Vagina (tissue), 2 donors: ENCODE data around the gene OR52E8. TPM values are rescaled to one million over a fixed set of nuclear protein-coding genes. Genes with fewer than 3 reads are reported as not detected.

ENCODE experiments used
- DNase-seq, 2 donors: peaks; one replicate each; pipeline ENCODE4 v3.0.0-alpha.2; 2017; ENCODE audit errors: extremely low spot score in 2 of 2
- H3K27ac ChIP-seq: fragments of 200-600 bp; sonication (generic); one replicate; pipeline ENCODE4 v1.5.1; 2019
- H3K27me3 ChIP-seq: fragments of 200-600 bp; sonication (generic); one replicate; pipeline ENCODE4 v1.5.1; 2019
- H3K36me3 ChIP-seq, 2 donors: fragments of 200-600 bp; sonication (generic); one replicate each; pipeline ENCODE4 v1.5.1; 2017 to 2019
- H3K4me1 ChIP-seq: fragments of 200-600 bp; sonication (generic); one replicate; pipeline ENCODE4 v1.5.1; 2019
- H3K4me3 ChIP-seq, 2 donors: fragments of 200-600 bp; sonication (generic); 1 replicate in 1 of 2; 2 replicates in 1 of 2; pipeline ENCODE4 v1.5.1; 2016 to 2019
- H3K9me3 ChIP-seq: fragments of 200-600 bp; sonication (generic); one replicate; pipeline ENCODE4 v1.5.1; 2019
- POLR2A ChIP-seq, 2 donors: fragments of 450-650 bp; IDR thresholded peaks; one replicate each; pipeline ENCODE4 v1.6.1; 2017; ENCODE audit warnings: antibody characterized with exemption in 2 of 2, mild to moderate bottlenecking in 2 of 2, moderate library complexity in 2 of 2
- POLR2AphosphoS5 ChIP-seq, 2 donors: sonication (generic); formaldehyde crosslinking; IDR thresholded peaks; one replicate each; pipeline ENCODE4 v1.9.0; 2017; ENCODE audit warnings: antibody characterized with exemption in 2 of 2, mild to moderate bottlenecking in 2 of 2, low read depth in 1 of 2; ENCODE audit not compliant: insufficient read depth in 1 of 2
- intact Hi-C: fragments of 100-400 bp; cut with DNase I; formaldehyde crosslinking; loops from one replicate; pipeline ENCODE4 v1.15.1; 2023
- total RNA-seq: library from RNA; depleted of rRNA; stranded (reverse); fragments of >200 nt; gene quantifications from one replicate; pipeline ENCODE4 v1.2.3, GENCODE V29; 2016
- TF ChIP-seq, protein P1 (sequence below), 3 experiments: fragments of 450-650 bp in 2 of 3; fragments of 200-600 bp in 1 of 3; sonication (generic) in 1 of 3; IDR thresholded peaks; one replicate each; pipeline ENCODE4 v1.5.1; 2017 to 2019; ENCODE audit warnings: antibody characterized with exemption in 3 of 3, mild to moderate bottlenecking in 2 of 3, moderate library complexity in 2 of 3

OR52E8 gene
- total RNA-seq, 1 donor from 2014 or later, result not detected

DNA sequence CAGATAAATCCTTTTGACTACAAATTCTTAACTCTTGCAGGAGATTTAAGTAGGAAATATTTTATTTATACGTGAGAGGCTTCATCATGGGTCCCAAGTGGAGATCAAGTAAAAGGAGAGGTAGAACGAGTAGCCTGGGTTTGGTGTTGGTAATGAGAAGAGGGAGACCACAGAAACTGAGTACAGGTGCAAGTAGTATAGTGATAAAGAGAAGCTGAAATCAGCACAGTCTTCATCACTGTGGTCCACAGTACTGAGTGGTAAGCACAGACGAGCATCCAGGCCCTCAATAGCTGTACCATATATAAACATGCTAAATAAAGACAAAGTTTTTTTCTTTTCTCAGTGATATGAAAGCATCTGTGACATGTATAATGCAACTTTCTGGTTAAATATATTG, 29.7 kb upstream of the OR52E8 start:
- TF ChIP-seq POLR2A (IDR thresholded peaks at IDR 0.05), result no peak
- no peak for TF ChIP-seq POLR2AphosphoS5 (IDR thresholded peaks at IDR 0.05; ENCODE audit: insufficient read depth in 1 of 2, low read depth in 1 of 2)
- TF ChIP-seq, protein P1, sequence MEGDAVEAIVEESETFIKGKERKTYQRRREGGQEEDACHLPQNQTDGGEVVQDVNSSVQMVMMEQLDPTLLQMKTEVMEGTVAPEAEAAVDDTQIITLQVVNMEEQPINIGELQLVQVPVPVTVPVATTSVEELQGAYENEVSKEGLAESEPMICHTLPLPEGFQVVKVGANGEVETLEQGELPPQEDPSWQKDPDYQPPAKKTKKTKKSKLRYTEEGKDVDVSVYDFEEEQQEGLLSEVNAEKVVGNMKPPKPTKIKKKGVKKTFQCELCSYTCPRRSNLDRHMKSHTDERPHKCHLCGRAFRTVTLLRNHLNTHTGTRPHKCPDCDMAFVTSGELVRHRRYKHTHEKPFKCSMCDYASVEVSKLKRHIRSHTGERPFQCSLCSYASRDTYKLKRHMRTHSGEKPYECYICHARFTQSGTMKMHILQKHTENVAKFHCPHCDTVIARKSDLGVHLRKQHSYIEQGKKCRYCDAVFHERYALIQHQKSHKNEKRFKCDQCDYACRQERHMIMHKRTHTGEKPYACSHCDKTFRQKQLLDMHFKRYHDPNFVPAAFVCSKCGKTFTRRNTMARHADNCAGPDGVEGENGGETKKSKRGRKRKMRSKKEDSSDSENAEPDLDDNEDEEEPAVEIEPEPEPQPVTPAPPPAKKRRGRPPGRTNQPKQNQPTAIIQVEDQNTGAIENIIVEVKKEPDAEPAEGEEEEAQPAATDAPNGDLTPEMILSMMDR (IDR thresholded peaks at IDR 0.05), result no peak

DNA sequence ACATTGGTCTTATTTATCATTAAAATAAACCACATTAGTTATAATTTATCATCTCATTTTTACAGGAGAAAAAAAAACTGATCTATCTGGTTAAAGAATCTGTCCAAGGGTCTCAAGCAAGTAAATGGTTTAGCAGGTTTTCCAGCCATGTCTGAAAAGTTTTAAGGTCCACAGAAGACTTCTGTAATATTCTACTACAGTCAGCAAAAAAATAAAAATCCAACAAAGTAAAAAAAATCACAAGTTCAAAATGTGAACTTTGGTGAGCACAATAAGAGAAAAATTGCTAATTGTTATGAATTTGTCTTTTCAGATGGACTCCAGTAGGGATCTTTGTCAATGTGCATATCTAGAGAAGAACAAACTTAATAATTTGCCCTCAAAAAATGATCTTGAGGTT, 24.3 kb upstream of the OR52E8 start:
- Histone ChIP-seq H3K27me3 (no peaks in the 10 kb centered on the region), H3K9me3 (no peaks in the 10 kb centered on the region), H3K27ac (no peak overlapping the region), H3K4me3 (no peak overlapping the region), H3K36me3 (no peaks in the 10 kb centered on the region), H3K4me1 (no peaks in the 10 kb centered on the region)
- no peak for DNase-seq
- intact Hi-C loops, result no loop called here
- TF ChIP-seq POLR2A (IDR thresholded peaks at IDR 0.05), result no peak
- TF ChIP-seq, protein P1 (IDR thresholded peaks at IDR 0.05), result no peak
- no peak for TF ChIP-seq POLR2AphosphoS5 (IDR thresholded peaks at IDR 0.05; ENCODE audit: insufficient read depth in 1 of 2, low read depth in 1 of 2)

More for the DNA sequence above, 29.7 kb upstream of the OR52E8 start:
- no peaks in the 10 kb centered on the region for H3K36me3 ChIP-seq
- no peak for DNase-seq
- no peaks in the 10 kb centered on the region for H3K9me3 ChIP-seq
- H3K27ac ChIP-seq, result no peak overlapping the region
- intact Hi-C loops, result no loop called here
- H3K4me1 ChIP-seq, result no peaks in the 10 kb centered on the region
- no peaks in the 10 kb centered on the region for H3K27me3 ChIP-seq
- H3K4me3 ChIP-seq, result no peak overlapping the region

DNA sequence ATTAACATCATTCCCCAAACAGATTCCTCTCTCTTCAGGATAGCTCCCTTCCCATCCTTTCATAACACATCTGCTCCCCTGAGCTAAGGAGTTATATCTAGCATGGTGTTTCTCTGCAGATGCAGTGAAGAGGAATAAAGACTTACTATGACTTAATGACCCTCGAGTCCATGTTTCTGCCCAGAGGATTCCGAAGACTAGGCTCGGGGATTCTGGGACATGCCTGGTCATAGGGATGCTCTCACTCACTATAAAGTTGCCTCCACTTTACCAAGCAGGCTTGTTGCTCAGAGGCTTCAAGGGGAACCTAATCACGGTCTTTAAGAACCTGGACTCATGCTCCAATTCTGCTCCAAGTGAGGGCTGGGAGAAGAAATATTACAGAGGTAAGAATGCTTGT, 22.8 kb upstream of the OR52E8 start, which contains the start of gene OR52E4:
Gene OR52E4 (plus strand): TSS at position 301 of the 400 bp plus-strand sequence. CDS start 3,664 bp downstream, outside the sequence.
- intact Hi-C loops, result no loop called here
- DNase-seq, result no peak
- H3K9me3 ChIP-seq, result no peaks in the 10 kb centered on the region
- H3K4me1 ChIP-seq, result no peaks in the 10 kb centered on the region
- H3K36me3 ChIP-seq, result no peaks in the 10 kb centered on the region
- no peaks in the 10 kb centered on the region for H3K27me3 ChIP-seq
- no peak within 1 kb of the TSS for H3K27ac ChIP-seq
- TF ChIP-seq POLR2AphosphoS5 (IDR thresholded peaks at IDR 0.05; ENCODE audit: insufficient read depth in 1 of 2, low read depth in 1 of 2), result no peak
- TF ChIP-seq, protein P1 (IDR thresholded peaks at IDR 0.05), result no peak
- no peak for TF ChIP-seq POLR2A (IDR thresholded peaks at IDR 0.05)
- no peak within 1 kb of the TSS for H3K4me3 ChIP-seq

DNA sequence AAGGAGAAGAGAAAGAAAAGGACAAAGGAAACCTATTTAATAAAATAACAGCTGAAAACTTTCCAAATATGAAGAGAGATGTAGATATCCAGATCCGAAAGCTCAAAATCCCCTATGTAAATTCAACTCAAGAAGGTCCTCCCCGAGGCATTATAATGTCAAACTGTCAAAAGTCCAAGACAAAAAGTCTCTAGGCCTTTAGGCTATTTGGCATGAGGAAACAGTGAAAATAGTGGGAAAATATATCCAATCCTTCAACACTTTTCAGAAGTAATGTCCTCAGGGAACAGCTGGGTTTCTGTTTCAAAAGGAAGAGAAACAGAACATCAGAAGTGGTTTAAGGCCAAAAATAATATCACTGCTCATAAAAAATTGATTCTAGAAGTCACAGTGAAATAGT, 21.1 kb upstream of the OR52E8 start:
- H3K4me3 ChIP-seq, result no peak overlapping the region
- no peaks in the 10 kb centered on the region for H3K27me3 ChIP-seq
- no peaks in the 10 kb centered on the region for H3K9me3 ChIP-seq
- H3K27ac ChIP-seq, result no peak overlapping the region
- H3K36me3 ChIP-seq, result no peaks in the 10 kb centered on the region
- TF ChIP-seq POLR2AphosphoS5 (IDR thresholded peaks at IDR 0.05; ENCODE audit: insufficient read depth in 1 of 2, low read depth in 1 of 2), result no peak
- TF ChIP-seq POLR2A (IDR thresholded peaks at IDR 0.05), result no peak
- TF ChIP-seq, protein P1 (IDR thresholded peaks at IDR 0.05), result no peak
- no peaks in the 10 kb centered on the region for H3K4me1 ChIP-seq
- intact Hi-C loops, result no loop called here
- DNase-seq, result no peak

DNA sequence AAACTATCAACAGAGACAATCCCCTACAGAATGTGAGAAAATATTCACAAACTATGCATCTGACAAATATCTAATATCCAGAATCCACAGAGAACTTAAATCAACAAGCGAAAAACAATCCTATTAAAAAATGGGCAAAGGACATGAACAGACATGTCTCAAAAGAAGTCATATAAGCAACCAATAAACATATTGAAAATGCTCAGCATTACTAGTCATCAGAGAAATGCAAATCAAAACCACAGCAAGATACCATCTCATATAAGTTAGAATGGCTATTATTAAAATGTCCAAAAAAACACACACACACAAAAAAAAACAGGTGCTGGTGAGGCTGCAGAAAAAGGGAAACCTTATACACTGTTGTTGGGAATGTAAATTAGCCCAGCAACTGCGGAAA, 8.3 kb upstream of the OR52E8 start:
- H3K4me1 ChIP-seq, result no peaks in the 10 kb centered on the region
- DNase-seq, result no peak
- intact Hi-C loops, result no loop called here
- H3K27me3 ChIP-seq, result no peaks in the 10 kb centered on the region
- no peaks in the 10 kb centered on the region for H3K9me3 ChIP-seq
- H3K27ac ChIP-seq, result no peak overlapping the region
- no peak overlapping the region for H3K4me3 ChIP-seq
- H3K36me3 ChIP-seq, result no peaks in the 10 kb centered on the region
- TF ChIP-seq POLR2A (IDR thresholded peaks at IDR 0.05), result no peak
- TF ChIP-seq POLR2AphosphoS5 (IDR thresholded peaks at IDR 0.05; ENCODE audit: insufficient read depth in 1 of 2, low read depth in 1 of 2), result no peak
- TF ChIP-seq, protein P1 (IDR thresholded peaks at IDR 0.05), result no peak
